Measurements from ENCODE around the gene GYS2. TPM values are rescaled to one million over a fixed set of nuclear protein-coding genes. Genes with fewer than 3 reads are reported as not detected.

Gene GYS2
- total RNA-seq, 4 donors from 2014 or later: not detected

GRCh38 chr12:21566907-21567394 lies 37.7 kb downstream of the GYS2 start:
- intact Hi-C loops (cut with DNase I; ENCODE audit: low total_unique reads): no loop called here
- H3K9me3 ChIP-seq: no peaks in the 10 kb centered on the region
- H3K27ac ChIP-seq: no peak overlapping the region
- no peaks in the 10 kb centered on the region for H3K36me3 ChIP-seq
- H3K4me1 ChIP-seq: no peaks in the 10 kb centered on the region
- H3K27me3 ChIP-seq: no peaks in the 10 kb centered on the region
- no peak for DNase-seq
- TF ChIP-seq CTCF (IDR thresholded peaks at IDR 0.05) (no peak), POLR2A (IDR thresholded peaks at IDR 0.05) (no peak)
- no peak overlapping the region for H3K4me3 ChIP-seq

GRCh38 chr12:21566223-21566906 lies 38.3 kb downstream of the GYS2 start:
- Histone ChIP-seq H3K27me3 (no peaks in the 10 kb centered on the region), H3K9me3 (no peaks in the 10 kb centered on the region), H3K4me1 (no peaks in the 10 kb centered on the region), H3K4me3 (no peak overlapping the region), H3K27ac (no peak overlapping the region), H3K36me3 (no peaks in the 10 kb centered on the region)
- DNase-seq: no peak
- intact Hi-C loops (cut with DNase I; ENCODE audit: low total_unique reads): no loop called here
- TF ChIP-seq POLR2A (IDR thresholded peaks at IDR 0.05): no peak
- peak in 1 of 4 experiments; percentile 3 for TF ChIP-seq CTCF (IDR thresholded peaks at IDR 0.05)

- no peaks in the 10 kb centered on the region for H3K27me3 ChIP-seq
- TF ChIP-seq POLR2A (IDR thresholded peaks at IDR 0.05) (no peak), CTCF (IDR thresholded peaks at IDR 0.05) (no peak)
- H3K27ac ChIP-seq: no peak overlapping the region
- no peaks in the 10 kb centered on the region for H3K9me3 ChIP-seq
- H3K4me1 ChIP-seq: no peaks in the 10 kb centered on the region
- DNase-seq: no peak
- intact Hi-C loops (cut with DNase I; ENCODE audit: low total_unique reads): no loop called here
- H3K36me3 ChIP-seq: no peaks in the 10 kb centered on the region
- H3K4me3 ChIP-seq: no peak overlapping the region
Measured at GRCh38 chr12:21562859-21563258, 41.8 kb downstream of the GYS2 start.

GRCh38 chr12:21561158-21561557 lies 43.5 kb downstream of the GYS2 start:
- H3K27ac ChIP-seq: no peak overlapping the region
- H3K27me3 ChIP-seq: no peaks in the 10 kb centered on the region
- H3K36me3 ChIP-seq: no peaks in the 10 kb centered on the region
- H3K9me3 ChIP-seq: no peaks in the 10 kb centered on the region
- H3K4me1 ChIP-seq: no peaks in the 10 kb centered on the region
- H3K4me3 ChIP-seq: no peak overlapping the region
- intact Hi-C loops (cut with DNase I; ENCODE audit: low total_unique reads): no loop called here
- TF ChIP-seq CTCF (IDR thresholded peaks at IDR 0.05) (no peak), POLR2A (IDR thresholded peaks at IDR 0.05) (no peak)
- DNase-seq: no peak

GRCh38 chr12:21559855-21560569 lies 44.6 kb downstream of the GYS2 start:
- no peak overlapping the region for H3K27ac ChIP-seq
- H3K36me3 ChIP-seq: no peaks in the 10 kb centered on the region
- TF ChIP-seq CTCF (IDR thresholded peaks at IDR 0.05) (no peak), POLR2A (IDR thresholded peaks at IDR 0.05) (no peak)
- H3K9me3 ChIP-seq: no peaks in the 10 kb centered on the region
- intact Hi-C loops (cut with DNase I; ENCODE audit: low total_unique reads): no loop called here
- H3K4me3 ChIP-seq: no peak overlapping the region
- DNase-seq: no peak
- no peaks in the 10 kb centered on the region for H3K4me1 ChIP-seq
- H3K27me3 ChIP-seq: no peaks in the 10 kb centered on the region

Data from uterus (tissue), 4 donors.